Astrocyte of the spinal cord (primary cell): ENCODE measurements around the gene ZNF586.
"Not testable (repeated sequence)": the region's sequence is repeated elsewhere in the genome, so short reads cannot be mapped to it uniquely, and the experiment has no call there.

ENCODE experiments used
- DNase-seq: peaks from one replicate; pipeline ENCODE4 v3.0.0; 2011; ENCODE audit warnings: low read depth, low spot score
- H3K4me3 ChIP-seq: 2 replicates; pipeline ENCODE4 v1.5.1; 2011; ENCODE audit warnings: low read depth, mild to moderate bottlenecking, low read length, moderate library complexity
- in situ Hi-C: cut with HindIII; loops from 2 replicates; pipeline ENCODE4 v1.10.0; 2017; ENCODE audit warnings: low sequenced_read_pairs
- TF ChIP-seq, protein P1 (sequence below): IDR thresholded peaks from 2 replicates; pipeline ENCODE4 v1.5.1; 2012; ENCODE audit warnings: low read depth, mild to moderate bottlenecking, low read length, inconsistent platforms

ZNF586 gene

DNA sequence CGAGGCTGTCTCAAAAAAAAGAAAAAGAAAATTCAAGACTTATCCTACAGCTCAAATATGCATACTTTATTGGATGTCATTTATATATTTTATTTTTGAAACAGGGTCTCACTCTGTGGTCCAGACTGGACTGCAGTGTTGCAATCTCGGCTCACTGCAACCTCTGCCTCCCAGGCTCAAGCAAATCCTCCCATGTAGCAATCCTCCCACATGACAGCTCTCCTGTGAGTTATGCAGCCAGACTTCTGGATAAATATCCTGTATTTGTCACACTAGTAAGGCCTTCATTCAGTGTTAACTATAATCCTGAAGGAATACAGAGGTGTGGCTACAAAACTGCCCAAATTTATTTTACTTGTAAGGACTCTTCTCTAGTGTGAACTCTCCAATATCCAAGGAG is 38.1 kb downstream of the ZNF586 start:
- TF ChIP-seq, protein P1, sequence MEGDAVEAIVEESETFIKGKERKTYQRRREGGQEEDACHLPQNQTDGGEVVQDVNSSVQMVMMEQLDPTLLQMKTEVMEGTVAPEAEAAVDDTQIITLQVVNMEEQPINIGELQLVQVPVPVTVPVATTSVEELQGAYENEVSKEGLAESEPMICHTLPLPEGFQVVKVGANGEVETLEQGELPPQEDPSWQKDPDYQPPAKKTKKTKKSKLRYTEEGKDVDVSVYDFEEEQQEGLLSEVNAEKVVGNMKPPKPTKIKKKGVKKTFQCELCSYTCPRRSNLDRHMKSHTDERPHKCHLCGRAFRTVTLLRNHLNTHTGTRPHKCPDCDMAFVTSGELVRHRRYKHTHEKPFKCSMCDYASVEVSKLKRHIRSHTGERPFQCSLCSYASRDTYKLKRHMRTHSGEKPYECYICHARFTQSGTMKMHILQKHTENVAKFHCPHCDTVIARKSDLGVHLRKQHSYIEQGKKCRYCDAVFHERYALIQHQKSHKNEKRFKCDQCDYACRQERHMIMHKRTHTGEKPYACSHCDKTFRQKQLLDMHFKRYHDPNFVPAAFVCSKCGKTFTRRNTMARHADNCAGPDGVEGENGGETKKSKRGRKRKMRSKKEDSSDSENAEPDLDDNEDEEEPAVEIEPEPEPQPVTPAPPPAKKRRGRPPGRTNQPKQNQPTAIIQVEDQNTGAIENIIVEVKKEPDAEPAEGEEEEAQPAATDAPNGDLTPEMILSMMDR = no peak
- in situ Hi-C loops = no loop called here
- H3K4me3 ChIP-seq = no peak overlapping the region
- no peak for DNase-seq

DNA sequence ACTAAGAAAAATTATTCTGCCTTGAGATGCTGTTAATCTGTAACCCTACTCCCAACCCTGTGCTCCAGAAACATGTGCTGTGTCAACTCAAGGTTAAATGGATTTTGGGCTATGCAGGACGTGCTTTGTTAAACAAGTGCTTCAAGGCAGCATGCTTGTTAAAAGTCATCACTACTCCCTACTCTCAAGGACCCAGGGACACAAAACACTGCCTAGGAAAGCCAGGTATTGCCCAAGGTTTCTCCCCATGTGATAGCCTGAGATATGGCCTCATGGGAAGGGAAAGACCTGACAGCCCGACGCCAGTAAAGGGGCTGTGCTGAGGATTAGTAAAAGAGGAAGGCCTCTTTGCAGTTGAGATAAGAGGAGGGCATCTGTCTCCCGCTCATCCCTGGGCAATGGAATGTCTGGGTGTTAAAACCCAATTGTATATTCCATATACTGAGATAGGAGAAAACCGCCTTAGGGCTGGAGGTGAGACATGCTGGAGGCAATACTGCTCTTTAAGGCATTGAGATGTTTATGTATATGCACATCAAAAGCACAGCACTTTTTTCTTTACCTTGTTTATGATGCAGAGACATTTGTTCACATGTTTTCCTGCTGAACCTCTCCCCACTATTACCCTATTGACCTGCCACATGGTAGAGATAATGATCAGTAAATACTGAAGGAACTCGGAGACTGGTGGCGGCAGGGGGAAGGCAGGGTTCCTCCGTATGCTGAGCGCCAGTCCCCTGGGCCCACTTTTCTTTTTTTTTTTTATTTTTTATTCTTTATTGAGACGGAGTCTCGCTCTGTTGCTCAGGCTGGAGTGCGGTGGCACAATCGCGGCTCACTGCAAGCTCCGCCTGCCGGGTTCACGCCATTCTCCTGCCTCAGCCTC is 41.2 kb downstream of the ZNF586 start:
- in situ Hi-C loops, H3K4me3 ChIP-seq, DNase-seq: not testable (repeated sequence)

DNA sequence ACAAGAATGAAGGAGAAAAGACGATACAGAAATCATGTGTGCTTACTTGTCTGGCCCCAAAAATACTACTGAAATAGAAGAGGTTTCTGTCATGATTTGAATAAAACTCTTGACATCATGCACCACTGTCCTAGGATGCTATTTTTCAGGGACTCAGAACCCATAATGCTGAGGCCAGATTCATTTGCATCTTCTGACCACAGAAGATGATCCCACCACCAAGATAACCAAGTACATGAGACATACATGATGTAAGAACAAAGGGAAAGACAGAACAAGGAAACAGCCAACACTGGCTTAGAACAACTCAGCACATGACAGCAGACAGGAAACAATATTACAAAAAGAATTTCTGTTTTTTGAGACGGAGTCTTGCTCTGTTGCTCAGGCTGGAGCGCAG is 42.8 kb downstream of the ZNF586 start:
- in situ Hi-C loops = no loop called here
- no peak overlapping the region for H3K4me3 ChIP-seq
- DNase-seq = no peak
- TF ChIP-seq, protein P1 = no peak

DNA sequence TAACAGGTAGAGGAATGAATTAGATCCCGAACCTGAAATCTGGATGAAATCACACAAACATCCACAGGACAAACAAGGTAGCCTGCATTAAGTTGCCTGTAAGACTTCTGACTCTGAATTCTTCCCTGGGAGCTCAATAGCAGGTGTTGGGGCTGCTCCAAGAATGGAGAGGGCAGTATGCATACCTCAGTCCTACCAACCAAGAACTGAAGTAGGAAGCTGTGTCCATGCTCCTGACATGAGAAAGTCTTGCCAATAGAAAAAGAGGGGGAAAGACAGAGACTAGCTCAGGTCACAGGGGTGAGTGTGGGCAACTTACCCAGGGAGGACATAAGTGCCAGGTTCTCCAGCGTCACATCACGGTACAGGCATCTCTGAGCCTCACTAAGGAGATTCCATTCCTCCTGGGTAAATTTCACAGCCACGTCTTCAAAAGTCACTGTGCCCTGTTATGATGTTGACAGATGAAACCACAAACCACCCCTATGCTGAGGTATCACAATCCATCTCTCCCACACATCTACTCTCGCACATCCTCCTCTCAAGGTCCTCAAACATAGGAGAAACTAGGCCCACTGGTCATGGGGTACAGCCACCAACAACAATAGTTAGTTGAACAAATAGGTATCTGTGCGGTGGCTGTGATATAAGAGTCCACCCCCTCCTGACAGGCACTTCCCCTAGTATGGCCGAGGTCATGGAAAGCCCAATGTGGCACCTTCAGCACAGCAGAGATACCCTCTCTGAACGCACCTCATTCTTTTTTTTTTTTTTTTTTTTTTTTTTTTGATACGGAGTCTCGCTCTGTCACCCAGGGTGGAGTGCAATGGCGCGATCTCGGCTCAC is 43.7 kb downstream of the ZNF586 start:
- DNase-seq, H3K4me3 ChIP-seq, in situ Hi-C loops: not testable (repeated sequence)

DNA sequence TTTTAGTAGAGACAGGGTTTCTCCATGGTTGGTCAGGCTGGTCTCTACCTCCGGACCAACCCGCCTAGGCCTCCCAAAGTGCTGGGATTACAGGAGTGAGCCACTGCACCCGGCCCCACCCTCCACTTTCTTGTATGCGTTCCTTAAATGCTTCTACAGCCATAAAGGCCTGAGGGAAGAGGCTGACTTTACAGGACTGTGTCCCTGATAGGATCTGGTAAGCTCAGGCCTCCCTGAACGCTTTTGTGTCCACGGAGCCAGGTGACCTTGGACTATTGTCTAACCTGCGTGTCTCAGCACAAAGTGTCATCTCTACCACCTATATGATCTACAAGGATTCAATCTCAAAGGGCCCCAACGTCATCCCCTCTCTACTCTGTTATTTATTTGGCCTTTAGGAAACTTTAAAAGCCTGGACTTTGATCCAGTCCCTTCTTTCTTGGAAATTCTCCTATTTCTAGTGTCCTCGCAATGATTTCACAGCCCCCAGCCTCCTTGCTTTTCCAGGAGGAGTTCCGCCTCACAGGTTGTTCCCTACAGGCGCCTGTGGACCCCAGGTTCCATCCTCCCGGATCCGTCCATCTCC is 44.5 kb downstream of the ZNF586 start:
- H3K4me3 ChIP-seq = peak overlapping the region; percentile 87
- in situ Hi-C loops = no loop called here
- no peak for DNase-seq
- TF ChIP-seq, protein P1 = no peak

DNA sequence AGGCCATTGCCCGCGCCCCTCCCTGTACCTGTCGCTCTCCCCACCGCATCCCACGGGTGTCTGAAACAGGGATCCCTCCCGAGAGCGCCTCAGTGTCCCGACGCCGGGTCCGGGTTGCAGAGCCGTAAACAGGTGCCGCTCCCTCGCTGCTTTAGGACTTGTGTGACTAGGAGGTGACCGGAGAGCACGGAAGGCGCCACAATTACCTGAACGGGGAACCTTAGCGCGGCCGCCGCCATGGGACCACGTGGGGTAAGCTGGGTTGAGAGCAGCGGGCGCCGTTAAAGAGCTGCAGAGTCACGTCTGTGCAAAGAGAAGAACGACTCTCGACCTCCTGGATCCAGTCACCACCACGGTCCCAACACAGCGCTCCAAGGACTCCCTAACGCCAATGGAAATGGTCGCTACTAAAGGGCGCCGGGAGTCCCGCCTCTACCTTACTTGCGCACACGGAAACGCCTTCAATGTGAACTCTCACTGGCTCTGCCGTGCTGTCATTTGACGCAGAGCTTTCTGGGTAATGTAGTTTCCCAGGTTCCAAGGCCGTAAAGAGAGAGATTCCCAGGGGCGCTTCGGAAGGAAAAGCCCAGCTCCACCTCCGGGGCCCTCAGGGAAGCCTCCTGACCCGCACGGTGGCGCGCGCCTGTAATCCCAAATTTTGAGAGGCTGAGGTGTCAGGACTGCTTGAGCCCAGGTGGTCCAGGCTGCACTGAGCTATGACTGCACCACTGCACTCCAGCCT is 45.2 kb downstream of the ZNF586 start, which contains the start of gene ZNF552:
TSS of gene ZNF552 (minus strand) at position 409 of the 742 bp plus-strand sequence. CDS start at position 239, 170 bp downstream.
- in situ Hi-C loops = no loop called here
- H3K4me3 ChIP-seq = peak within 1 kb of the TSS; percentile 87
- TF ChIP-seq, protein P1 = no peak
- DNase-seq = peak; percentile 90
